ENCODE measurements around the gene IFITM10. TPM values are rescaled to one million over a fixed set of nuclear protein-coding genes. Genes with fewer than 3 reads are reported as not detected.
A peak's percentile ranks its signal among the peaks of the same experiment; 100 is the strongest.

The IFITM10 gene
- total RNA-seq, 1 experiment from 2014 or later, result not detected

DNA sequence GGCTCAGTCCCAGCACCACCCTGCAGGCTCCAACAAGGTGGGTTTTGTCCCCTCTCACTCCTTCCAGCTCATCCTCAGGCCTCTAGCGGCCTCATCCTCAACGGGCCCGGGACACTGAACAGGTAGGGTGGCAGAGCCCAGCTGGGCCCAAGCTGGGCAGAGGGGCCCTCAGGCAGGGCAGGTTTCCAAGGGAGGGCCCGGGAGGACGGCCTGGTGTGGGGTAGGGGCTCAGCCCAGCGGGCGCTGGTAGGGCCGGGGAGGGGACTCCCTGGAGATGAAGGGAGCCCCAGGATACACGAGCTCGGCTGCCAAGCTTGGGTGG is 2.5 kb upstream of the IFITM10 start:
- no peak overlapping the region for H3K27ac ChIP-seq (ENCODE audit: low read depth, low read length, poor library complexity, severe bottlenecking)
- TF ChIP-seq, protein P1, sequence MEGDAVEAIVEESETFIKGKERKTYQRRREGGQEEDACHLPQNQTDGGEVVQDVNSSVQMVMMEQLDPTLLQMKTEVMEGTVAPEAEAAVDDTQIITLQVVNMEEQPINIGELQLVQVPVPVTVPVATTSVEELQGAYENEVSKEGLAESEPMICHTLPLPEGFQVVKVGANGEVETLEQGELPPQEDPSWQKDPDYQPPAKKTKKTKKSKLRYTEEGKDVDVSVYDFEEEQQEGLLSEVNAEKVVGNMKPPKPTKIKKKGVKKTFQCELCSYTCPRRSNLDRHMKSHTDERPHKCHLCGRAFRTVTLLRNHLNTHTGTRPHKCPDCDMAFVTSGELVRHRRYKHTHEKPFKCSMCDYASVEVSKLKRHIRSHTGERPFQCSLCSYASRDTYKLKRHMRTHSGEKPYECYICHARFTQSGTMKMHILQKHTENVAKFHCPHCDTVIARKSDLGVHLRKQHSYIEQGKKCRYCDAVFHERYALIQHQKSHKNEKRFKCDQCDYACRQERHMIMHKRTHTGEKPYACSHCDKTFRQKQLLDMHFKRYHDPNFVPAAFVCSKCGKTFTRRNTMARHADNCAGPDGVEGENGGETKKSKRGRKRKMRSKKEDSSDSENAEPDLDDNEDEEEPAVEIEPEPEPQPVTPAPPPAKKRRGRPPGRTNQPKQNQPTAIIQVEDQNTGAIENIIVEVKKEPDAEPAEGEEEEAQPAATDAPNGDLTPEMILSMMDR (conservative IDR thresholded peaks at IDR 0.05; ENCODE audit: low read depth, low read length), result no peak
- TF ChIP-seq EZH2 (IDR thresholded peaks at IDR 0.05; ENCODE audit: borderline replicate concordance, low read depth, low read length, poor library complexity, severe bottlenecking), result no peak
- no peaks in the 10 kb centered on the region for H3K9me3 ChIP-seq (ENCODE audit: low read depth, low read length, poor library complexity, severe bottlenecking)
- H3K27me3 ChIP-seq (replicated peaks; ENCODE audit: insufficient read depth, low read depth, low read length, poor library complexity), result peaks cover 26% of the 10 kb centered on the region
- ChIA-PET POLR2A (ENCODE audit: low non-redundant PET) (no interaction called here), CTCF (no interaction called here)
- TSS peak; percentile 91 for BruUV-seq (replicated peaks)
- intact Hi-C loops (cut with micrococcal nuclease; ENCODE audit: unreplicated experiment), result no loop called here
- H3K4me1 ChIP-seq (ENCODE audit: insufficient read depth, low read length, poor library complexity, severe bottlenecking), result no peaks in the 10 kb centered on the region
- no peak for DNase-seq (ENCODE audit: low spot score)
- H3K4me3 ChIP-seq (ENCODE audit: low read depth, low read length, poor library complexity, severe bottlenecking), result no peak overlapping the region
- no peaks in the 10 kb centered on the region for H3K36me3 ChIP-seq (ENCODE audit: insufficient read depth, low read length, poor library complexity, severe bottlenecking)

DNA sequence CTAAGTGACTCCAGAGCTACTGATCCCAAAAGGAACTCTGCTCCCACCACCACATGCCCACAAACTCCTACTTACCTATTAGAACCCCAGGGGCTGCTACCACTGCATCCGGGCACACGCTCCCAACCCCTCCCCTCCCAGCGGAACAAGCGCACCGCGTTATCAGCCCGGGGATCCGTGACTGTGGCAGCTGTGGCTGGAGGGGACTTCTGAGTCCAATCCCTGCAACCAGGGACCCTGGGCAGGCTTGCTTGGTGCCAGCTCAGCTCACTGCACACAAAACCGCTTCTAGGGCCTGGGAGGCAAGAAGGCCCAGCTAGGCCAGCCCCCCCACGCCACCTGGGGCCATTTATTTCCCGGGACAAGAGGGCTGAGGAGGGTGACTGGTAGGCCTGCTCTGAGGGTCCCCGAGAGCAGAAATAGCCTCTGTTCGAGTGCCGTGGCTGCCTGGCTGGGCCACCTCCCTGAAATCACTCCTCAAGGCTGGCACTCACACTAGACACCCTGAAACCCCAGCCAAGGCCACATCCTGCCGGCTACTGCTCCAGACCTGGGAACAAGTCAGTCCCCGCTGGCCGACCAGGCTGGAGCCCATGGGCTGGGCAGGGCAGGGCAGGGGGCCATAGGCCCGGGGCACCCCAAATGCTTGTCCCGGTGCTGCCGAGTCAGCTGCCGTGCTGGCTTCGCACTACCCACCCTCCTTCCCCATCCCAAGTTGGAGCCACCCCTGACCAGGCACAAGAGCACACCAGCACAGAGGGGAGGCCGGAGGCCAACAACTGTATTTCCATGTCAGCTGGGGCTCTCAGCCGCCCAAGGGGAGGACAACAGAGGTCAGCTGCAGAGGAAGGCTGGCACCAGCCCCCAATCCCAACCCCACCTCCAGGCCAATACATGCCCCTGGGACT is 1.9 kb upstream of the IFITM10 start:
- Histone ChIP-seq H3K27ac (ENCODE audit: low read depth, low read length, poor library complexity, severe bottlenecking) (no peak overlapping the region), H3K9me3 (ENCODE audit: low read depth, low read length, poor library complexity, severe bottlenecking) (no peaks in the 10 kb centered on the region), H3K4me1 (ENCODE audit: insufficient read depth, low read length, poor library complexity, severe bottlenecking) (no peaks in the 10 kb centered on the region), H3K4me3 (ENCODE audit: low read depth, low read length, poor library complexity, severe bottlenecking) (no peak overlapping the region), H3K36me3 (ENCODE audit: insufficient read depth, low read length, poor library complexity, severe bottlenecking) (no peaks in the 10 kb centered on the region), H3K27me3 (replicated peaks; ENCODE audit: insufficient read depth, low read depth, low read length, poor library complexity) (peaks cover 32% of the 10 kb centered on the region)
- intact Hi-C loops (cut with micrococcal nuclease; ENCODE audit: unreplicated experiment), result no loop called here
- POLR2A ChIA-PET (ENCODE audit: low non-redundant PET), result no interaction called here
- no peak for DNase-seq (ENCODE audit: low spot score)
- TF ChIP-seq EZH2 (IDR thresholded peaks at IDR 0.05; ENCODE audit: borderline replicate concordance, low read depth, low read length, poor library complexity, severe bottlenecking), result no peak
- TF ChIP-seq, protein P1 (conservative IDR thresholded peaks at IDR 0.05; ENCODE audit: low read depth, low read length), result no peak
- CTCF ChIA-PET, result no interaction called here
- no TSS peak for BruUV-seq (replicated peaks)

DNA sequence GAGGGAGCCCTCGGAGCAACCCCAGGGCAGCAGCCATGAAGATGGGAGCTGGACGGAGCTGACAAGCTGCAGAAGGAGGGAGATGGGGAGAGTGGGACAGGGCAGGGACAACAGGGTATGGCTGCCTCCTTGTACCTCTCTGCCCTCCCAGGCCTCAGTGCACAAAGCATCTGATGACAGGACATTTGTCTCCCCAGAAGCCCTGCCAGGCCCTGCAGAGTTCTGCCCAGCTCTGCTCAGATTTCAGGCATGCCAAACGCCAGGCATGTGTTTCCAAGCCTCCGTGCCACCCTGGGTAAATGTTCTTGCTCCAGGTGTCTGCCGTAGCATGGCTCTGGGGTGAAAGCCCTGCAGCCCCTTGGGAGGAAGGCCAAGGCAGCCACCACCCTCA is 1.1 kb upstream of the IFITM10 start:
- CTCF ChIA-PET, result no interaction called here
- BruUV-seq (replicated peaks), result no TSS peak
- H3K4me3 ChIP-seq (ENCODE audit: low read depth, low read length, poor library complexity, severe bottlenecking), result no peak overlapping the region
- intact Hi-C loops (cut with micrococcal nuclease; ENCODE audit: unreplicated experiment), result no loop called here
- no peaks in the 10 kb centered on the region for H3K36me3 ChIP-seq (ENCODE audit: insufficient read depth, low read length, poor library complexity, severe bottlenecking)
- H3K4me1 ChIP-seq (ENCODE audit: insufficient read depth, low read length, poor library complexity, severe bottlenecking), result no peaks in the 10 kb centered on the region
- no peaks in the 10 kb centered on the region for H3K9me3 ChIP-seq (ENCODE audit: low read depth, low read length, poor library complexity, severe bottlenecking)
- no peak overlapping the region for H3K27ac ChIP-seq (ENCODE audit: low read depth, low read length, poor library complexity, severe bottlenecking)
- no peak for DNase-seq (ENCODE audit: low spot score)
- no peak for TF ChIP-seq EZH2 (IDR thresholded peaks at IDR 0.05; ENCODE audit: borderline replicate concordance, low read depth, low read length, poor library complexity, severe bottlenecking)
- TF ChIP-seq, protein P1 (conservative IDR thresholded peaks at IDR 0.05; ENCODE audit: low read depth, low read length), result no peak
- H3K27me3 ChIP-seq (replicated peaks; ENCODE audit: insufficient read depth, low read depth, low read length, poor library complexity), result peaks cover 39% of the 10 kb centered on the region
- POLR2A ChIA-PET (ENCODE audit: low non-redundant PET), result no interaction called here

Data from A673 (cell line).